ENCODE measurements around the gene ESR1. TPM values are rescaled to one million over a fixed set of nuclear protein-coding genes. Genes with fewer than 3 reads are reported as not detected.

The ESR1 gene
- total and polyA plus RNA-seq, 2 experiments from 2014 or later, result 0.09 TPM; not detected in 1

DNA sequence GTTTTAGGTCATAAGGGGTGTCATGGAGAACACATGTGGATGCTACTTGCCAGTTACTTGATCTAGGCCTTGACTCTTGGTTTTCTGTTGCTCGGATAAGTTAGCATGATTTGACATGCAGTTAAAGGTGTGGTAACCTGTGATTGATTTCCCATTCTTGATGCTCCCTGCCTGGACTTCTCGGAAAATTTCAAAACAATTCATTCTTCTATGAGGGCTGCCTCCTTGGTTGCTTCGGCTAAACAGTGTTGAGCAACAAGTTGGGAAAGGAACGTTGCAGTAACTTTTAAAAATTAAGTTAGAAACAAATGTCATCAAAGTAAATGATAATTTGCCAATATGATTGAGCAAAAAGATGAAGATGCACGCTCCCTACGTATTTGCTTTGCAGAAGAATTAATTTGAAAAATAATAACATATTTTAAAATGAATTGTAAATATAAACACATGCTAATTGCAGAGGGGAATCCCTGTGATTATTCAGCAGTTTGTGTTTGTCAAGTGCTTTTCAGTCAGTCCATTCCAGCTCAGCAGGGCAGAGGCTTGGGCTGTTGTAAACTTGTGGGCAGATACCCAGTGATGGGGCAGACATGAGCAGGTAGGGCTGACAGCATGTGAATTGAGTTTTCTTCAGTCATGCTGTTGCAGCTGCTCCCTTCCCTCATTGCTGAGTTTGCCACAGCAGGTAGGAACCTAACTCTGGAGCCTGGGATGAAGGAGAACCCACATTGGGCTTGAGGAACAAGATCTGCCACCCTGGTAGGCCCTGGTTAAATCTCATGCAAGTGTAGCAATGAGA lies 110.2 kb downstream of the ESR1 start:
- Histone ChIP-seq H3K4me1 (ENCODE audit: insufficient read depth) (peaks cover 38% of the 10 kb centered on the region), H3K9me3 (ENCODE audit: low read depth) (no peaks in the 10 kb centered on the region), H3K9ac (peak overlapping the region; percentile 21; the same call in 1 of the 2 replicates), H3K27me3 (replicated peaks; ENCODE audit: insufficient read depth) (no peaks in the 10 kb centered on the region), H4K20me1 (ENCODE audit: insufficient read depth) (no peaks in the 10 kb centered on the region), H3K36me3 (ENCODE audit: low read depth) (no peaks in the 10 kb centered on the region), H3K4me2 (ENCODE audit: unreplicated experiment) (peak overlapping the region; percentile 46), H3K27ac (peak overlapping the region; percentile 74), H2AFZ (peak overlapping the region; percentile 59), H3K79me2 (ENCODE audit: insufficient read depth) (no peaks in the 10 kb centered on the region), H3F3A (ENCODE audit: insufficient read depth) (peaks cover 34% of the 10 kb centered on the region), H3K9me2 (ENCODE audit: insufficient read depth) (no peaks in the 10 kb centered on the region), H3K4me3 (0 out of 2 replicates have a peak overlapping the region, but pooled peaks have one; percentile 16)
- WGBS, 2 experiments (ENCODE audit: low coverage in 1 of 2, low lambda C conversion rate in 2 of 2, missing lambda C conversion rate in 2 of 2), result 22 to 24% methylated on average over 6 of the region's 6 CpGs
- peak; percentile 43 for DNase-seq
- in situ Hi-C loops (cut with MboI), result no loop called here
- TF ChIP-seq EZH2 (IDR thresholded peaks at IDR 0.05; ENCODE audit: insufficient read depth, poor library complexity, severe bottlenecking) (no peak), EZH2phosphoT487 (IDR thresholded peaks at IDR 0.05; ENCODE audit: insufficient read depth, low read depth) (no peak)

DNA sequence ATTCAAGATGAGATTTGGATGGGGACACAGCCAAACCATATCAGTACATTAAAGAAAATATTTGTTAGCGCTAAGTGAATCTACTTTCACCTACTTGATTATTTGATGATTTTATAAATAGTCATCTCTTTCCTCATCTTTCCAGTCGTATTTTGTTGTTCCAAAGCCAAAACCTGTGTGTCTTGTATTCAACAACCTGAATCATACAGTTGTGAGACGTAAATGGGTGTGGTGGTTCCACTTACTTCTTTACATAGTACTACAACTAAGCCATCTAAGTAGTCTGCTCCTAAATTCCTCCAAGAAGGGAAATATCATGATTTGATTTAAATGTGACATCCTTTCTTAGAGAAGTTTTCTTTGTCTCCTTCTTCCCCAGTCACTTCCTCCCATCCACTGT lies 132.8 kb downstream of the ESR1 start:
- Histone ChIP-seq H4K20me1 (ENCODE audit: insufficient read depth) (no peaks in the 10 kb centered on the region), H3K9ac (no peak overlapping the region), H3K9me3 (ENCODE audit: low read depth) (no peaks in the 10 kb centered on the region), H3K27ac (no peak overlapping the region), H3K9me2 (ENCODE audit: insufficient read depth) (no peaks in the 10 kb centered on the region; the same call in 1 of the 2 replicates), H3K4me2 (ENCODE audit: unreplicated experiment) (no peak overlapping the region), H2AFZ (no peak overlapping the region), H3K4me3 (no peak overlapping the region), H3K4me1 (ENCODE audit: insufficient read depth) (no peaks in the 10 kb centered on the region), H3F3A (ENCODE audit: insufficient read depth) (no peaks in the 10 kb centered on the region), H3K79me2 (ENCODE audit: insufficient read depth) (no peaks in the 10 kb centered on the region), H3K27me3 (replicated peaks; ENCODE audit: insufficient read depth) (no peaks in the 10 kb centered on the region), H3K36me3 (ENCODE audit: low read depth) (no peaks in the 10 kb centered on the region)
- no peak for TF ChIP-seq EZH2phosphoT487 (IDR thresholded peaks at IDR 0.05; ENCODE audit: insufficient read depth, low read depth)
- no peak for TF ChIP-seq EZH2 (IDR thresholded peaks at IDR 0.05; ENCODE audit: insufficient read depth, poor library complexity, severe bottlenecking)
- in situ Hi-C loops (cut with MboI), result no loop called here
- no peak for DNase-seq
- WGBS, 2 experiments (ENCODE audit: low coverage in 1 of 2, low lambda C conversion rate in 2 of 2, missing lambda C conversion rate in 2 of 2), result 72% methylated on average over 3 of the region's 3 CpGs

DNA sequence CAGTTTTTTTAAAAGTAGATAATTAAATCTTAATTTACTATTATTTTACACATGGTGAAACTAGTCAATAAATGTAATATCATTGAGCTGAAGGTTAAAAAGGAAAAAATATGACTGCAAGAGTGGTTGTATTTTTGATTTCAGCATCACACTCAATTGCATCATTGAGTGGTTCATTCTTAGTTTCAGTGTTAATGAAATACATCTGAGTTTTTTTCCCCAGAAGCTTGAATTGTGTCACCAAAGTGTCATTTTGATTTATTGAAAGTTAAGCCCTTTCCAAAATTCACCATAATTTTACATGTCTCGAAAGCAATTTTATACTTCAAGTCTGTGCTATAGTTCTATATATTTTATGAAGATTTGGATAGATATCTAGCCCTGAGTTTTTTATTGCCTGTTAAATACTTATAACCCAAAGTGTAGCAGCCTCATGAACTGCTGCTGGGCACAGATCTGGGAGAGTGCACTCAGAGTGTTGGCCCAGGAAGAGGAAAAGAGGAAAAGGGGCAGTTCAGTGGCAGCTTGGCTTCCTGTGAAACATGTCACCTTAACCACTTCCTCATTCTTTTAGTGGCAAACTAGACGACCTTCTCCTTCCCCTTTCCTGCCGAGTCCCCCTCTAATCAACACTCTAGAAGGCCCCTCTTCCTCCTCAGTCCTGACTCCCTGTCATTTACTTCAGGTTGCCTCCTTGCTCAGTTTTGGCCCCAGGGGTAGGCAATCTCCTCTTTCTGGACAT lies 140.7 kb downstream of the ESR1 start:
- peak; percentile 8 for DNase-seq
- 52 to 55% methylated on average over 3 of the region's 3 CpGs for WGBS, 2 experiments (ENCODE audit: low coverage in 1 of 2, low lambda C conversion rate in 2 of 2, missing lambda C conversion rate in 2 of 2)
- Histone ChIP-seq H4K20me1 (ENCODE audit: insufficient read depth) (no peaks in the 10 kb centered on the region), H3K36me3 (ENCODE audit: low read depth) (no peaks in the 10 kb centered on the region), H3K27ac (no peak overlapping the region), H3F3A (ENCODE audit: insufficient read depth) (no peaks in the 10 kb centered on the region), H3K9me2 (ENCODE audit: insufficient read depth) (no peaks in the 10 kb centered on the region), H3K9me3 (ENCODE audit: low read depth) (no peaks in the 10 kb centered on the region), H3K79me2 (ENCODE audit: insufficient read depth) (no peaks in the 10 kb centered on the region), H2AFZ (no peak overlapping the region), H3K4me1 (ENCODE audit: insufficient read depth) (no peaks in the 10 kb centered on the region), H3K9ac (no peak overlapping the region), H3K27me3 (replicated peaks; ENCODE audit: insufficient read depth) (no peaks in the 10 kb centered on the region), H3K4me3 (no peak overlapping the region), H3K4me2 (ENCODE audit: unreplicated experiment) (no peak overlapping the region)
- TF ChIP-seq EZH2 (IDR thresholded peaks at IDR 0.05; ENCODE audit: insufficient read depth, poor library complexity, severe bottlenecking) (no peak), EZH2phosphoT487 (IDR thresholded peaks at IDR 0.05; ENCODE audit: insufficient read depth, low read depth) (no peak)
- in situ Hi-C loops (cut with MboI), result no loop called here

DNA sequence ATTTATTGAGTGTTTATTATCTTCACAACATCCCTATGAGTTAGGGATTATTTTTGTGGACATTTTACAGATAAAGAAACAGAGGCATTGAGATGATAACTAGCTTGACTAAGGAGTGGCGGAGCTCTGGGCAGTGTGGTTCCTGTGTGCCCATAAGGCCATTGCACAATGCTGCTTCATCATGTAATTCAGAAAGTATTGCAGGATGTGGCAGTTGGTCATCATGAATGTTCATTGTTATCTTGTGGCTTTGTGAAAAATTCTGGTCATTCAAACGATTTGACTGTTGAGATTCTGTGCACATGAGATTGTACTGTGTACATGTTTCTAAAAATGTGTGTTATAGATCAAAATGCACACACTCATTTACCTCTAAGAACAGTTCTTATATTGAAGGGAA lies 150.8 kb downstream of the ESR1 start:
- Histone ChIP-seq H3K4me2 (ENCODE audit: unreplicated experiment) (peak overlapping the region; percentile 47), H3K36me3 (ENCODE audit: low read depth) (no peaks in the 10 kb centered on the region), H2AFZ (peak overlapping the region; percentile 44), H3K4me1 (ENCODE audit: insufficient read depth) (peaks cover 20% of the 10 kb centered on the region), H3K9me2 (ENCODE audit: insufficient read depth) (no peaks in the 10 kb centered on the region), H3K9me3 (ENCODE audit: low read depth) (no peaks in the 10 kb centered on the region), H4K20me1 (ENCODE audit: insufficient read depth) (no peaks in the 10 kb centered on the region), H3K9ac (no peak overlapping the region), H3K79me2 (ENCODE audit: insufficient read depth) (no peaks in the 10 kb centered on the region), H3F3A (ENCODE audit: insufficient read depth) (peaks cover 9% of the 10 kb centered on the region; the same call in 1 of the 2 replicates), H3K27ac (peak overlapping the region; percentile 31; the same call in 1 of the 2 replicates), H3K4me3 (no peak overlapping the region), H3K27me3 (replicated peaks; ENCODE audit: insufficient read depth) (no peaks in the 10 kb centered on the region)
- WGBS, 2 experiments (ENCODE audit: low coverage in 1 of 2, low lambda C conversion rate in 2 of 2, missing lambda C conversion rate in 2 of 2), result 17 to 21% methylated on average over 2 of the region's 2 CpGs
- TF ChIP-seq EZH2phosphoT487 (IDR thresholded peaks at IDR 0.05; ENCODE audit: insufficient read depth, low read depth), result no peak
- TF ChIP-seq EZH2 (IDR thresholded peaks at IDR 0.05; ENCODE audit: insufficient read depth, poor library complexity, severe bottlenecking), result no peak
- in situ Hi-C loops (cut with MboI), result no loop called here
- DNase-seq, result peak; percentile 90
